ENCODE results near the gene CORIN.
A peak's percentile ranks its signal among the peaks of the same experiment; 100 is the strongest.
"Not testable (repeated sequence)": the region's sequence is repeated elsewhere in the genome, so short reads cannot be mapped to it uniquely, and the experiment has no call there.

Gene CORIN

GRCh38 chr4:47721485-47721884 lies 116.4 kb downstream of the CORIN start:
- no peak for DNase-seq (ENCODE audit: low spot score)

GRCh38 chr4:47720787-47721186 lies 117.1 kb downstream of the CORIN start:
- DNase-seq (ENCODE audit: low spot score): no peak

DNA sequence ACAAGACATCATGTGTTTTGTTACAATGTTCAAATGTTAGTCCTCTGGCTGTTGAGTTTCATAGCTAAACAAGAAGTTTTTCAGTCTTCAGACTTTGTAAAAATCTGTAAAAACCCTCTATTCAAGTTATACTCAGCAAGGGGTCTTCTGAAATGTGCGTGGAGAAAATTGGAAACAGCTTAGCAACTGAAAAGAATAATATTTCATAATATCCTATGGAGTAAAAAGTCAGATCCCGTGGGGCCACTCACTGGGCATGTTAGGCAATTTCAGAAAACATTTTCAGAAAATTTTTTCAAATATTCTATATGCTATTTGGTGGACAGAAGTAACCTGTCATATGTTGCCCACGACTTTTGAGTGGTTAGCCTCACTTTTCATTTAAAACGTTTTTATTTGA lies 118.3 kb downstream of the CORIN start:
- no peak for DNase-seq (ENCODE audit: low spot score)

DNA sequence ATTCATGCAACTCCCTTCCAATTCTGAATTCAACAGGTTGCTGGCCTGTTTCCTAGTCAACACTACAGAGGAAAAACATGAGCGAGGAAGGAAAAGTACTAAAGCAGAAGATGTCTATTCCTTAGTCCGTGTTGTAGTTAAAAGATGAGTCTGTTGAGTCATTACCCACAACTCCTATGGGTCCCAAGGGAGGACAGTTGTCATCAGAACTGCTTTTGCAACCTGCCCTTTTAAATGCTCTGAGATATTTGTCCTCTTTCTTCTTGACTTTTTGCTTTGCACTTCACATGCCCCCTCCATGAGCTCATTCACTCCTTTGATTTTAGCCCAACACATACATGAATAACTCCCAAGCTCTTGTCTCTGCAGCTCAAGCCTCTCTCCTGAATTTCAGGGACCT lies 119.2 kb downstream of the CORIN start:
- no peak for DNase-seq (ENCODE audit: low spot score)

- DNase-seq (ENCODE audit: low spot score): peak; percentile 55
These were observed 120.7 kb downstream of the CORIN start for GRCh38 chr4:47717188-47717587.

DNA sequence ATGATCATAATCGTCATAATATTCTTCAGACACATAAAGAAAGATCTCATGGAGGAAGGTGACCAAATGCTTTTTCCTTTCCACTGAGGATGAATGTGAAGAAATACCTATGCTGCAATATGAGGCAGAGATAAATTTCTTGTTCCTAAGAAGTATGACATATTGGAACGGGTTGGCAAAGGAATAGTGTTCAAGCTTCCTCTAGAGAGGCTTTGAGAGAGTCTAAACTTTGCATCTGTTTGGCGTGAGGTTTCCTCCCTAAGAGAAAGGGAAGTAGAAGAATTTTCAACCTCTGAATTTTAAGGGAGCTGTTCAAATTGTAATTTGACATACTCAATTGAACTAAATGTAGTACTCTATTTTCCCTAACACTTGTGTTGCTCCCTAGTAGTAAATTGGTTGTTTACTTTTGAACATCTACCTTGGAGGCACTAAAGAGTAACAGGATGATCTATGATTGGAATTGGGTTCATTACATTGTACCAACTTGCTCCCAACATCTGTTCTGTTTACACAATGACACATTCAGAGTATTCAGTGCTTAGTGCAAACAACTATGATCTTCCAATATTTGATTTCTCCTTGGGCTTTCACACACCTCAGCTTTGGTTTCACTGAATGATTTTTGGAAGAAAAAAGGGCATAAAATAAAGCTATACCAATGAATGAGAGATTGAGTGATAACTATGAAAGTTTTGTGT lies 122.0 kb downstream of the CORIN start:
- no peak for DNase-seq (ENCODE audit: low spot score)

GRCh38 chr4:47714269-47714668 lies 123.6 kb downstream of the CORIN start:
- DNase-seq (ENCODE audit: low spot score): no peak

DNA sequence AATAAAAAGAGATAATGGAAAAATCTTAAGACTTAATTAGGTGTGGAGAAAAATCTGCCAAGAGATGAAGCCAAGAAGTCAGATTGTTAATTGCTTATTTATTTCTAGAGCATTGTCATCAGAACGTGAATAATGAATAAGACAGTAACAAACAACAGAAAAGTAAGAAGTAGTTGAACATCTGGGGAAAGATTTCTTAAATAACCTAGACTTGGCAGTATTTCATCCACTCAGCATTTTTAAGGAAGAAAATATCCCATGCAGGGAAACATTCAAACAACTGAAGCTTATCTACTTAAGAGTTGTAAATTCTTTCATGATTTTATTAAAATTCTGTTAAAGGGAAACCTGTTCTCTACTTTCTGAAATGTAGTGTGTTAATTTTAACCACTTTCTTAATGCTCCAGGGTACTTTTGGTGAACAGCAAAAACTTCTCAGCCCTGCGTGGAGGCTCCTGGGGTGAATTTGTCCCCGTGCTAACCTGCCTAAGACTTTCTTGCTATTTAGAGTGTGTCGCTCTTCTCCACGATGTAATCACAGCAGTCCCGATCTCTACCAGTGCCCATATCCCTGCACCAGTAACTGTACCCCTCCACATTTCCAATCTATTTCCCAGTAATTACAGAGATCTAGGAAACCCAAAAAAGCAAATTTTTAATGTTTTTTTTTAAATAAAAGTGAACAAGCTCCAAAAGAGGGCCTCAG lies 124.6 kb downstream of the CORIN start:
- no peak for DNase-seq (ENCODE audit: low spot score)

- no peak for DNase-seq (ENCODE audit: low spot score)
These were observed 126.2 kb downstream of the CORIN start for GRCh38 chr4:47711646-47712045.

GRCh38 chr4:47711183-47711582 lies 126.7 kb downstream of the CORIN start:
- no peak for DNase-seq (ENCODE audit: low spot score)

GRCh38 chr4:47706352-47706751 lies 131.5 kb downstream of the CORIN start:
- DNase-seq (ENCODE audit: low spot score): not testable (repeated sequence)

- no peak for DNase-seq (ENCODE audit: low spot score)
These were observed 132.4 kb downstream of the CORIN start for GRCh38 chr4:47705326-47705981.

GRCh38 chr4:47704693-47705325 lies 133.1 kb downstream of the CORIN start:
- DNase-seq (ENCODE audit: low spot score): peak; percentile 46

- no peak for DNase-seq (ENCODE audit: low spot score)
These were observed 133.9 kb downstream of the CORIN start for GRCh38 chr4:47703956-47704355.

GRCh38 chr4:47703008-47703407 lies 134.9 kb downstream of the CORIN start:
- DNase-seq (ENCODE audit: low spot score): no peak

GRCh38 chr4:47701286-47701685 lies 136.6 kb downstream of the CORIN start:
- no peak for DNase-seq (ENCODE audit: low spot score)

DNA sequence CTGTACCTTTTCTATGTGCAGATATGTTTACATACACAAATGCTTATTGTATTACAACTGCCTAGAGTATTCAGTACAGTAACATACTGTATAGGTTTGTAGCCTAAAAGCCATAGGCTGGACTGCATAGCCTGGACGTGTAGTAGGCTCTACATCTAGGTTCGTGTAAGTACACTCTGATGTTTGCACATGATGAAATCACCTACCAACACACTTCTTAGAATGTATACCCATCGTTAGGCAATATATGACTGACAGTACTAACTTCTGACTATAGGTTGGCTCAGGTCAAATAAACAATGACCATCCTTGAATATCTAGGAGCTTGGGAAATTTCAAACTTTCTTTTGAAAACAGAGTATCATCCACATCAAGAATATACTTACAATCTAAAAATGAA lies 139.0 kb downstream of the CORIN start:
- no peak for DNase-seq (ENCODE audit: low spot score)

DNA sequence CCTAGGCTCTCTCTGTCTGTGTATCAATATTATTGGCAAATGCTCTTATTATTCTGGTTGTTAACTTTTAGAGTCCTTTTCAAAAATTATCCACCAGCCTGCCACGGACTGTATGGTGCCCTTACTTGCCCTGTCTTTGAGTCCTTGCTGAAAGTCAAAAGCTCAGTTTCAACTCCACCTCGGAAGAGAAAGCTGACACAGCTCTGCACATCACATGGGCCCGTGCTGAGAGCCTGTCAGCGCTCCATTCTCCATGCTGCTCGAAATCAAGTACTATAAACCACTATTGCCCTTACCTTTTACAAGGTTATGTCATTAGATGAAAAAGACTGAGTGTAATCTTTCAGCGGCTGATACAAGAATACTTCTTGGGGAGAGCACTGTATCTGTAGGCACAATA lies 141.0 kb downstream of the CORIN start:
- DNase-seq (ENCODE audit: low spot score): no peak

DNA sequence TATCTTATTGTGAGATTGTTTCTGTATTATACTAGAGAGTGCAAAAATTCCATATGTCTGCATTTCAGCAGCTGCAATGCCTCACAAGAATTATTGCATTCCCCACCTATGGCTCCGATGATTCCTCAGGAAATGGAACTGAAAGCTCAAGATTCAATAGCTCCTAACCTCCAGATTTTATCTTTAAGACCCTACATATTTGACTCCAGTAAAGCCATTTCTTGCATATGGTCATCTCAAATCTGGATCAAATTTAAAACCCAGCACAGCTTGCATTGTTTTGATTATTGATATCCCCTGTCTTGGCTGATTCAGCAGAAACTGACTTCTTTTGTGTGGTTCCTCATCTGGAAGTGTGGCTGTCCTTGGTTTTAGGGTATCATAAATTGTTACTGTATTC lies 142.6 kb downstream of the CORIN start:
- no peak for DNase-seq (ENCODE audit: low spot score)

GRCh38 chr4:47694322-47694721 lies 143.5 kb downstream of the CORIN start:
- DNase-seq (ENCODE audit: low spot score): no peak

- DNase-seq (ENCODE audit: low spot score): no peak
These were observed 145.2 kb downstream of the CORIN start for GRCh38 chr4:47692691-47693090.

- DNase-seq (ENCODE audit: low spot score): not testable (repeated sequence)
These were observed 146.0 kb downstream of the CORIN start for GRCh38 chr4:47691757-47692383.
